HEK293T (cell line): Measurements from ENCODE around the gene HOXA7.

Source experiments
- ARNT ChIP-seq: fragments of 450-650 bp; IDR thresholded peaks from 2 replicates; pipeline ENCODE4 v1.6.1; 2017; ENCODE audit warnings: mild to moderate bottlenecking
- BHLHE40 ChIP-seq: fragments of 450-650 bp; IDR thresholded peaks from 2 replicates; pipeline ENCODE4 v1.6.1; 2016; ENCODE audit warnings: mild to moderate bottlenecking, moderate library complexity, borderline replicate concordance
- FOXA1 ChIP-seq: fragments of 450-650 bp; IDR thresholded peaks from 2 replicates; pipeline ENCODE4 v1.6.1; 2016; ENCODE audit warnings: mild to moderate bottlenecking
- FOXM1 ChIP-seq: fragments of 450-650 bp; IDR thresholded peaks from 2 replicates; pipeline ENCODE4 v1.6.1; 2017; ENCODE audit warnings: mild to moderate bottlenecking, borderline replicate concordance
- SP1 ChIP-seq: fragments of 450-650 bp; IDR thresholded peaks from 2 replicates; pipeline ENCODE4 v1.6.1; 2017
- SUZ12 ChIP-seq: fragments of 450-650 bp; IDR thresholded peaks from 2 replicates; pipeline ENCODE4 v1.6.1; 2016; ENCODE audit warnings: mild to moderate bottlenecking
- TF ChIP-seq, protein P1 (sequence below): fragments of 450-650 bp; IDR thresholded peaks from 2 replicates; pipeline ENCODE4 v1.6.1; 2016

DNA sequence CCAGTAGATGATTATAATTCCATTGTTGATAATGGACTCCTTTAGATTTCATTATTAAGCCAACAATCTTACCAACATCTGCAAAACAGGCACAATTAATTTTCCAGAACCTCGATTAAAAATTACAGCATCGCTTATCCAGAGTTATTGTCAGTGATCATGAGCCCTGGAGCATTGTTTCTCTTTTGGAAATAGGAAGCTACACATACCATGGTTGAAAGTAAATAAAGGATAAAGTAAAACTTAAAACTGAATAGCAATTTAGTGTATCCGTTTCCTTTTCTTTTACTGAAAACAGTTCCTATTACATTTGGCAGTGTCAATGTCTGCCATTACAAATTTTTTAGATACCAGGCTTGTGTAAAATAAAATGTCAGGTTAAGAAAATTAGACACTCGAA, 44.1 kb downstream of the HOXA7 start:
- TF ChIP-seq SP1 (no peak), BHLHE40 (no peak), ARNT (no peak), FOXM1 (no peak), FOXA1 (no peak), SUZ12 (no peak)
- TF ChIP-seq, protein P1, sequence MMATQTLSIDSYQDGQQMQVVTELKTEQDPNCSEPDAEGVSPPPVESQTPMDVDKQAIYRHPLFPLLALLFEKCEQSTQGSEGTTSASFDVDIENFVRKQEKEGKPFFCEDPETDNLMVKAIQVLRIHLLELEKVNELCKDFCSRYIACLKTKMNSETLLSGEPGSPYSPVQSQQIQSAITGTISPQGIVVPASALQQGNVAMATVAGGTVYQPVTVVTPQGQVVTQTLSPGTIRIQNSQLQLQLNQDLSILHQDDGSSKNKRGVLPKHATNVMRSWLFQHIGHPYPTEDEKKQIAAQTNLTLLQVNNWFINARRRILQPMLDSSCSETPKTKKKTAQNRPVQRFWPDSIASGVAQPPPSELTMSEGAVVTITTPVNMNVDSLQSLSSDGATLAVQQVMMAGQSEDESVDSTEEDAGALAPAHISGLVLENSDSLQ, result no peak
